ENCODE data around the gene HKDC1.
A peak's percentile ranks its signal among the peaks of the same experiment; 100 is the strongest.

The HKDC1 gene

DNA sequence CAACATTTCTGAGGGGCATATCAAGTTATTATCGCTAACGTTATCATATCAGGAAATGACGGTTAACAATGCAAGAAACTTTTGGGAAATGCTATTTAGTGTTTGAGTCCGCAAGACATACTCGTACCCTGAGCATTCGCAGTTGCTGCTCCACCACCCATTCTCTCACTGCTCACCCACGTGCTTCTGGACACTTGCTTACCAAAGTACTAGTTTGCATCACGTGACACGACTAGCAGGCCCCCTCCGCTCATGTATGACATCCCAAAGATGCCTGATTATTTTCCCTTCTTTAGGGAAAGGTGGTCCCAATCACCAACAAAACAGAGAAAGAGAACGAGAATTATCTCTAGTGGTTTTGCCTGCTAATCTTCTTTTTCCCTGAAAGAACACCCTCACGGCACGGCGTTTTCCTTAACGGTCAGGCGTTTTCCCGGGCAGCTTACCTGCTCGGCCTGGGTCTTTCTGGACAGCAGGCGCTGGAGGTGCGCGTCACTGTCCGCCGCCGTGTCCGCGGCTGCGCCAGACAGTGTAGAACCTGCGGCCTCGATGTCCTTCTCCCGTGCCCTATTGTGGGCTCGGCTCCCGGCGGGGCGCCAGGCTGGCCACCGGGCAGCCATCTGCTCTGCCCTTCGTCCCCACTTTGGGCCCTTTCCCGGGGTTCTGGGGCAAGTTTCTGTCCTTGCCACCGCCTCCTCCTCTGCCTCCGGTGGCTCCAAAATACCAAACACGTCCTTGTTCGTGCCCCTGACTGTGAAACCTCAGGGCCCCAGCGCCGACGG is 40.2 kb upstream of the HKDC1 start, which contains the start of gene SUPV3L1:
SUPV3L1 (plus strand) TSS at position 492 of the 782 bp plus-strand sequence; CDS start at position 550, 58 bp downstream.
- Histone ChIP-seq H3K9me3 (no peaks in the 10 kb centered on the region), H3K4me3 (ENCODE audit: low read depth, low read length) (peak within 1 kb of the TSS; percentile 100), H3K4me1 (peaks cover 3% of the 10 kb centered on the region; the same call in 1 of the 2 replicates), H3K27me3 (no peaks in the 10 kb centered on the region), H3K36me3 (peaks cover 14% of the 10 kb centered on the region)
- TF ChIP-seq, protein P1, sequence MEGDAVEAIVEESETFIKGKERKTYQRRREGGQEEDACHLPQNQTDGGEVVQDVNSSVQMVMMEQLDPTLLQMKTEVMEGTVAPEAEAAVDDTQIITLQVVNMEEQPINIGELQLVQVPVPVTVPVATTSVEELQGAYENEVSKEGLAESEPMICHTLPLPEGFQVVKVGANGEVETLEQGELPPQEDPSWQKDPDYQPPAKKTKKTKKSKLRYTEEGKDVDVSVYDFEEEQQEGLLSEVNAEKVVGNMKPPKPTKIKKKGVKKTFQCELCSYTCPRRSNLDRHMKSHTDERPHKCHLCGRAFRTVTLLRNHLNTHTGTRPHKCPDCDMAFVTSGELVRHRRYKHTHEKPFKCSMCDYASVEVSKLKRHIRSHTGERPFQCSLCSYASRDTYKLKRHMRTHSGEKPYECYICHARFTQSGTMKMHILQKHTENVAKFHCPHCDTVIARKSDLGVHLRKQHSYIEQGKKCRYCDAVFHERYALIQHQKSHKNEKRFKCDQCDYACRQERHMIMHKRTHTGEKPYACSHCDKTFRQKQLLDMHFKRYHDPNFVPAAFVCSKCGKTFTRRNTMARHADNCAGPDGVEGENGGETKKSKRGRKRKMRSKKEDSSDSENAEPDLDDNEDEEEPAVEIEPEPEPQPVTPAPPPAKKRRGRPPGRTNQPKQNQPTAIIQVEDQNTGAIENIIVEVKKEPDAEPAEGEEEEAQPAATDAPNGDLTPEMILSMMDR (IDR thresholded peaks at IDR 0.05; ENCODE audit: low read depth, low read length) = no peak
- peak; percentile 95 for DNase-seq

DNA sequence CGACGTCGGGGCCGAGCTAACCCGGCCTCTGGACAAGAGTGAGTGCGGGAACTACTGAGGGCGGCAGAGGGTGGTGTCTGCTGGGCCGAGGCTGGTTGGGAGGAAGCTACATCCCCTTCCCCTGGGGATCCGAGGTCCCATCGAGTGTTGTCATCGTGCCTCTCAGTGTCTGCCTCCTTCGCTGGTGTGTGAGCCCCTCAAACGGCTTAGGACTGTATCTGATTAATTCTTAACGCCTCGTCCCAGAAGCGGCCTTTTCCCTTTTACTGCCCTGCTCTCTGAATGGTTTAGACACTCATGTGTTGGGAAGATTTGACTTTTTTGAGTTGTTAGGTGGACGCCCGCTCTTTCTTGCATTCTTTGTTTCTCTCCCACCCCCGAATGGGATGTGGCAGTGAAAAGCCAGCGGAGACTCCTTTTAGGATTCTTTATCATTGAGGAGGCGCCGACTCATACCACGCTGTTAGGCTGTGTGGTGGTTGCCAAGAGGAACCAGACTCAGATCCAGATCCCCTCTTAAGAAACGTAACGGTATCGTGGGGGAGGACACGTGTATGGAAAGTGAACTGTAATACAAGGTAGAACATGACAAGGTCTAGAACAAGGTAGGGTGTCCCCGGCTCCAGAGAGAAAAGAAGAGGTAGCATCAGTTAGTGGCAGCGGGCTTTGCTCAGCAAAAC is 39.5 kb upstream of the HKDC1 start:
- Histone ChIP-seq H3K9me3 (no peaks in the 10 kb centered on the region), H3K36me3 (peaks cover 16% of the 10 kb centered on the region), H3K4me3 (ENCODE audit: low read depth, low read length) (peak overlapping the region; percentile 100), H3K27me3 (no peaks in the 10 kb centered on the region), H3K4me1 (peaks cover 3% of the 10 kb centered on the region; the same call in 1 of the 2 replicates)
- no peak for DNase-seq
- TF ChIP-seq, protein P1 (IDR thresholded peaks at IDR 0.05; ENCODE audit: low read depth, low read length) = no peak

DNA sequence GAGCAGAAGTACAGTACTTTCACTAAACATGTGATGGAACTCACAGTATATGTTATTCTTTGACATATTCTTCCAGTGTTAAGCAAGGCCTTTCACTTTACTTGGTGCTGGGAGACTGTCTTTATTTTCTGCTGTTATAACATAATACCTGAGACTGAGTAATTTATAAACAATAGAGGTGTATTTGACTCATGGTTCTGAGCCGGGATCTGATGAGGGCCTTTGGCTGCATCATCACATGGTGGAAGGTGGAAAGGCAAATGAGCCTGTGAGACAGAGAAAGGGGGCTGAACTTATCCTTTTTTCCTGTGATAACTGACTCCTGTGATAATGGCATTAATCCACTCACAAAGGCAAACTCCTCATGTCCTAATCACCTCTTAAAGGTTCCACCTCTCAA is 38.7 kb upstream of the HKDC1 start:
- TF ChIP-seq, protein P1 (IDR thresholded peaks at IDR 0.05; ENCODE audit: low read depth, low read length) = no peak
- Histone ChIP-seq H3K9me3 (no peaks in the 10 kb centered on the region), H3K36me3 (peaks cover 19% of the 10 kb centered on the region), H3K4me3 (ENCODE audit: low read depth, low read length) (peak overlapping the region; percentile 100), H3K27me3 (no peaks in the 10 kb centered on the region), H3K4me1 (peaks cover 3% of the 10 kb centered on the region; the same call in 1 of the 2 replicates)
- no peak for DNase-seq

DNA sequence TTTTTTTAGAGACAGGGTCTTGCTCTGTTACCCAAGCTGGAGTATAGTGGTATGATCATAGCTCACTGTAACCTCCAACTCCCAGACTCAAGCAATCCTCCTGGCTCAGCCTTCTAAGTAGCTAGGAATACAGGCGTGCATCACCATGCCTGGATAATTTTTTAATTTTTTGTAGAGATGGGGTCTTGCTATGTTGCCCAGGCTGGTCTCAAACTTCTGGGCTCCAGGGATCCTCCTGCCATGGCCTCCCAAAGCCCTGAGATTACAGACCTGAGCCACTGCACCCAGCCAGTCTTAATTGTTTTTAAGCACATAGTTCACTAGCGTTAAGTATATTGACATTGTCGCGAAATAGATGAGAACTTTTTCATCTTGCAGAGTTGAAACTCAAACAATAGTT is 38.1 kb upstream of the HKDC1 start:
- no peaks in the 10 kb centered on the region for H3K9me3 ChIP-seq
- TF ChIP-seq, protein P1 (IDR thresholded peaks at IDR 0.05; ENCODE audit: low read depth, low read length) = no peak
- H3K4me1 ChIP-seq = peaks cover 3% of the 10 kb centered on the region; the same call in 1 of the 2 replicates
- H3K27me3 ChIP-seq = no peaks in the 10 kb centered on the region
- DNase-seq = no peak
- H3K36me3 ChIP-seq = peaks cover 19% of the 10 kb centered on the region
- no peak overlapping the region for H3K4me3 ChIP-seq (ENCODE audit: low read depth, low read length)

DNA sequence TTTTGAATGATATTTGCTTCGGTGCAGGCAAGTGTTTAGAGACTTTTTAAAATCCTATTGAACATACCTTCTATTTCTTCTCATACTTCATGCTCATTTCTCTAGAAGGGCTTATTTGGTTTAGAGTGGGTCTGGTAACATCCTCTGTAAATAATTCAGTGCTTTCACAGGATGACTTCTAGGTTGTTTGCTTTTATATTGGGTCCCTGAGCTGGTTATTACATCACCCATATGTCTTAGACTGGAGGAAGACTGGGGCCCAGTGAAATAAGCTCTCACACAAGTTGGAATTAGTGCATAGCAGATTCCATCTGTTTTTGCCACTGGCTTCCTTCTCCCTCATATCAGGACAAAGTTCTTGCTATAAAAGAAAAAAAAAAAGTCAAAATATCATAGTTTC is 33.6 kb upstream of the HKDC1 start:
- peaks cover 44% of the 10 kb centered on the region for H3K36me3 ChIP-seq
- H3K9me3 ChIP-seq = no peaks in the 10 kb centered on the region
- no peaks in the 10 kb centered on the region for H3K27me3 ChIP-seq
- TF ChIP-seq, protein P1 (IDR thresholded peaks at IDR 0.05; ENCODE audit: low read depth, low read length) = no peak
- H3K4me3 ChIP-seq (ENCODE audit: low read depth, low read length) = no peak overlapping the region
- peaks cover under 1% of the 10 kb centered on the region; the same call in 1 of the 2 replicates for H3K4me1 ChIP-seq
- DNase-seq = no peak
